ENCODE measurements around the gene LAPTM4A. TPM values are rescaled to one million over a fixed set of nuclear protein-coding genes. Genes with fewer than 3 reads are reported as not detected.

Gene LAPTM4A
- polyA plus RNA-seq, 2 of the 4 experiments (the other 2 are of a cell fraction): 275 to 509 TPM

GRCh38 chr2:20080428-20080827, 29.0 kb upstream of the LAPTM4A start:
- no peak; a peak in 2 of 6 replicates for ATAC-seq
- peaks cover under 1% of the 10 kb centered on the region; the same call in 1 of the 3 replicates for H3K4me1 ChIP-seq
- WGBS (ENCODE audit: missing lambda C conversion rate): 92% methylated on average over 10 of the region's 10 CpGs
- H3K27ac ChIP-seq: peak overlapping the region in 1 of 2 experiments; percentile 7; a peak in 1 of 6 replicates
- CTCF ChIA-PET: interaction anchor here (1.3 to 1.6 kb wide), 2 partner anchors 65 to 125 kb away, joined by 3 to 4 read pairs; no protein-coding TSS in a partner anchor
- POLR2A ChIA-PET: interaction anchor here (0.6 kb wide), 1 partner anchor 29 kb away, joined by 3 read pairs; the partner anchor contains the start of gene LAPTM4A
- H3K9me3 ChIP-seq: no peaks in the 10 kb centered on the region
- no peak for FAIRE-seq
- H3K4me3 ChIP-seq: no peak overlapping the region
- no peak overlapping the region for H3K4me2 ChIP-seq
- DNase-seq (ENCODE audit: low read depth in 1 of 2, low spot score in 1 of 2): no peak
- no peak for TF ChIP-seq FOSL2 (IDR thresholded peaks at IDR 0.05)
- TF ChIP-seq FOSL2 (CRISPR knock-in tag; IDR thresholded peaks at IDR 0.05): no peak
- TF ChIP-seq RNF2 (IDR thresholded peaks at IDR 0.05; ENCODE audit: borderline replicate concordance, low read depth): no peak
- TF ChIP-seq FOXS1 (CRISPR knock-in tag; IDR thresholded peaks at IDR 0.05): no peak

- Histone ChIP-seq H3K4me1 (no peaks in the 10 kb centered on the region), H3K4me3 (no peak overlapping the region), H3K27ac (no peak overlapping the region), H3K9me3 (no peaks in the 10 kb centered on the region), H3K4me2 (no peak overlapping the region)
- TF ChIP-seq HDAC2 (IDR thresholded peaks at IDR 0.05): no peak
- no peak for TF ChIP-seq FOSL2 (IDR thresholded peaks at IDR 0.05)
- no peak for TF ChIP-seq FOSL2 (CRISPR knock-in tag; IDR thresholded peaks at IDR 0.05)
- no peak for TF ChIP-seq HOXA7 (CRISPR knock-in tag; IDR thresholded peaks at IDR 0.05)
- no peak for TF ChIP-seq NR3C1 (IDR thresholded peaks at IDR 0.05)
- TF ChIP-seq ESRRA (IDR thresholded peaks at IDR 0.05; ENCODE audit: borderline replicate concordance, low read length): no peak
- no peak for TF ChIP-seq USF2 (IDR thresholded peaks at IDR 0.05)
- no peak for TF ChIP-seq ELK1 (IDR thresholded peaks at IDR 0.05; ENCODE audit: low read depth, low read length)
- TF ChIP-seq GATA3 (IDR thresholded peaks at IDR 0.05; ENCODE audit: borderline replicate concordance): no peak
- DNase-seq (ENCODE audit: low read depth in 1 of 2, low spot score in 1 of 2) (no peak), FAIRE-seq (no peak), ATAC-seq (no peak; a peak in 1 of 6 replicates)
- POLR2A ChIA-PET: no interaction called here
- CTCF ChIA-PET: interaction anchor here (0.6 to 1.8 kb wide), 4 partner anchors 11 to 66 kb away, joined by 3 to 6 read pairs (median 4); no protein-coding TSS in a partner anchor
- 74% methylated on average over 4 of the region's 6 CpGs for WGBS (ENCODE audit: missing lambda C conversion rate)
Measured at GRCh38 chr2:20079546-20080115, 28.2 kb upstream of the LAPTM4A start.

- no peak overlapping the region for H3K4me3 ChIP-seq
- no peak for FAIRE-seq
- H3K4me1 ChIP-seq: peaks cover 15% of the 10 kb centered on the region
- no peak overlapping the region for H3K27ac ChIP-seq
- no peaks in the 10 kb centered on the region for H3K9me3 ChIP-seq
- 80% methylated on average over 4 of the region's 4 CpGs for WGBS (ENCODE audit: missing lambda C conversion rate)
- TF ChIP-seq RARB (CRISPR knock-in tag; IDR thresholded peaks at IDR 0.05): no peak
- TF ChIP-seq FOXS1 (CRISPR knock-in tag; IDR thresholded peaks at IDR 0.05): no peak
- no peak for TF ChIP-seq PHF8 (IDR thresholded peaks at IDR 0.05; ENCODE audit: borderline replicate concordance, low read depth)
- no peak for TF ChIP-seq GATA3 (IDR thresholded peaks at IDR 0.05; ENCODE audit: borderline replicate concordance)
- TF ChIP-seq HMGXB4 (CRISPR knock-in tag; IDR thresholded peaks at IDR 0.05; ENCODE audit: borderline replicate concordance): no peak
- TF ChIP-seq HOXB5 (CRISPR knock-in tag; IDR thresholded peaks at IDR 0.05): no peak
- TF ChIP-seq ZSCAN20 (CRISPR knock-in tag; IDR thresholded peaks at IDR 0.05): no peak
- ATAC-seq: peak in 1 of 2 experiments; percentile 34; a peak in 1 of 6 replicates
- ChIA-PET POLR2A (interaction anchor here (1.7 kb wide), 1 partner anchor 26 kb away, joined by 6 read pairs; the partner anchor contains the start of gene LAPTM4A), CTCF (interaction anchor here (1.0 to 2.2 kb wide), 7 partner anchors 11 to 62 kb away, joined by 3 to 9 read pairs (median 4); no protein-coding TSS in a partner anchor)
- no peak overlapping the region for H3K4me2 ChIP-seq
- no peak for DNase-seq (ENCODE audit: low read depth in 1 of 2, low spot score in 1 of 2)
Measured at GRCh38 chr2:20077411-20077940, 26.0 kb upstream of the LAPTM4A start.

All from A549 (cell line).